BE2C (cell line): ENCODE measurements around the gene HHAT.

Experiments used
- DNase-seq: peaks from one replicate; pipeline ENCODE4 v3.0.0-alpha.2; 2020
- H3K27me3 ChIP-seq: fragments of 250-450 bp; sonication (Bioruptor Pico); 2 replicates; pipeline ENCODE4 v1.5.1; 2020; ENCODE audit warnings: mild to moderate bottlenecking
- H3K36me3 ChIP-seq: fragments of 250-450 bp; sonication (Bioruptor Pico); 2 replicates; pipeline ENCODE4 v1.5.1; 2020; ENCODE audit warnings: mild to moderate bottlenecking
- H3K4me1 ChIP-seq: fragments of 250-450 bp; sonication (Bioruptor Pico); 2 replicates; pipeline ENCODE4 v1.5.1; 2020
- H3K4me3 ChIP-seq: 2 replicates; pipeline ENCODE4 v1.5.1; 2011; ENCODE audit warnings: low read depth, low read length
- H3K9me3 ChIP-seq: fragments of 250-450 bp; sonication (Bioruptor Pico); 2 replicates; pipeline ENCODE4 v1.5.1; 2020
- CTCF ChIP-seq: IDR thresholded peaks from 2 replicates; pipeline ENCODE4 v1.5.1; 2012; ENCODE audit warnings: mild to moderate bottlenecking, low read depth, low read length

Gene HHAT

GRCh38 chr1:210407207-210407886 is 78.6 kb downstream of the HHAT start:
- H3K36me3 ChIP-seq = no peaks in the 10 kb centered on the region
- H3K9me3 ChIP-seq = no peaks in the 10 kb centered on the region
- H3K4me3 ChIP-seq = no peak overlapping the region
- no peaks in the 10 kb centered on the region for H3K4me1 ChIP-seq
- peak; percentile 98 for TF ChIP-seq CTCF
- DNase-seq = peak; percentile 78
- H3K27me3 ChIP-seq = no peaks in the 10 kb centered on the region

GRCh38 chr1:210407887-210408252 is 79.2 kb downstream of the HHAT start:
- no peaks in the 10 kb centered on the region for H3K9me3 ChIP-seq

GRCh38 chr1:210412240-210412639 is 83.5 kb downstream of the HHAT start:
- Histone ChIP-seq H3K4me3 (no peak overlapping the region), H3K4me1 (no peaks in the 10 kb centered on the region), H3K9me3 (no peaks in the 10 kb centered on the region), H3K36me3 (no peaks in the 10 kb centered on the region), H3K27me3 (no peaks in the 10 kb centered on the region)
- DNase-seq = no peak
- no peak for TF ChIP-seq CTCF

More at GRCh38 chr1:210407887-210408252, 79.2 kb downstream of the HHAT start:
- Histone ChIP-seq H3K36me3 (no peaks in the 10 kb centered on the region), H3K4me1 (no peaks in the 10 kb centered on the region), H3K27me3 (no peaks in the 10 kb centered on the region), H3K4me3 (no peak overlapping the region)
- no peak for TF ChIP-seq CTCF
- DNase-seq = no peak

- no peaks in the 10 kb centered on the region for H3K9me3 ChIP-seq
- no peaks in the 10 kb centered on the region for H3K36me3 ChIP-seq
- no peak overlapping the region for H3K4me3 ChIP-seq
- no peaks in the 10 kb centered on the region for H3K4me1 ChIP-seq
- no peak for TF ChIP-seq CTCF
- no peaks in the 10 kb centered on the region for H3K27me3 ChIP-seq
- DNase-seq = no peak
These were observed 85.2 kb downstream of the HHAT start for GRCh38 chr1:210413951-210414350.

GRCh38 chr1:210415846-210416448 is 87.2 kb downstream of the HHAT start:
- no peak for DNase-seq
- no peaks in the 10 kb centered on the region for H3K4me1 ChIP-seq
- no peaks in the 10 kb centered on the region for H3K27me3 ChIP-seq
- no peaks in the 10 kb centered on the region for H3K9me3 ChIP-seq
- no peak for TF ChIP-seq CTCF
- no peaks in the 10 kb centered on the region for H3K36me3 ChIP-seq
- no peak overlapping the region for H3K4me3 ChIP-seq

GRCh38 chr1:210416681-210417080 is 88.0 kb downstream of the HHAT start:
- no peak overlapping the region for H3K4me3 ChIP-seq
- no peaks in the 10 kb centered on the region for H3K9me3 ChIP-seq
- DNase-seq = no peak
- no peaks in the 10 kb centered on the region for H3K27me3 ChIP-seq
- H3K4me1 ChIP-seq = no peaks in the 10 kb centered on the region
- TF ChIP-seq CTCF = no peak
- no peaks in the 10 kb centered on the region for H3K36me3 ChIP-seq
